GM12878 (cell line): ENCODE results near the gene GAMT. TPM values are rescaled to one million over a fixed set of nuclear protein-coding genes. Genes with fewer than 3 reads are reported as not detected.
A peak's percentile ranks its signal among the peaks of the same experiment; 100 is the strongest.

Source experiments
- BCL11A ChIP-seq: IDR thresholded peaks from 2 replicates; pipeline ENCODE4 v1.6.1; 2011; ENCODE audit warnings: low read depth, low read length
- BCLAF1 ChIP-seq: fragments of 450-650 bp; IDR thresholded peaks from 2 replicates; pipeline ENCODE4 v1.6.1; 2017; ENCODE audit warnings: antibody characterized with exemption, mild to moderate bottlenecking, moderate library complexity
- BHLHE40 ChIP-seq, 2 experiments: fragments of 450-650 bp in 1 of 2; IDR thresholded peaks; 2 replicates each; pipeline ENCODE4 v1.6.1; 2011 to 2017; ENCODE audit warnings: low read depth in 2 of 2, borderline replicate concordance in 1 of 2, improper control_type of control experiment in 1 of 2, low read length in 1 of 2, mild to moderate bottlenecking in 1 of 2
- BRCA1 ChIP-seq: IDR thresholded peaks from 2 replicates; pipeline ENCODE4 v1.6.1; 2011; ENCODE audit warnings: low read depth, low read length, improper control_type of control experiment
- CBFB ChIP-seq: IDR thresholded peaks from 2 replicates; pipeline ENCODE4 v1.6.1; 2016; ENCODE audit warnings: antibody characterized with exemption, low read depth
- CTCF ChIP-seq, 3 experiments: IDR thresholded peaks in 2 of 3; conservative IDR thresholded peaks in 1 of 3; 2 replicates each; pipeline ENCODE4 v1.5.1; 2011; ENCODE audit warnings: low read depth in 3 of 3, low read length in 3 of 3, mild to moderate bottlenecking in 3 of 3, control low read depth in 2 of 3, moderate library complexity in 2 of 3, inconsistent platforms in 1 of 3, mixed read lengths in 1 of 3; ENCODE audit not compliant: control insufficient read depth in 2 of 3, insufficient read depth in 1 of 3; ENCODE audit errors: extremely low read depth in 1 of 3
- EP300 ChIP-seq, 2 experiments: fragments of 150-350 bp in 1 of 2; IDR thresholded peaks; 2 replicates each; pipeline ENCODE4 v1.6.1; 2011 to 2012; ENCODE audit warnings: low read depth in 2 of 2, low read length in 2 of 2, borderline replicate concordance in 1 of 2, improper control_type of control experiment in 1 of 2, inconsistent platforms in 1 of 2; ENCODE audit not compliant: control insufficient read depth in 1 of 2
- EZH2 ChIP-seq: IDR thresholded peaks from 2 replicates; pipeline ENCODE4 v1.6.1; 2012; ENCODE audit warnings: low read depth, mild to moderate bottlenecking, control low read depth, inconsistent platforms, low read length, borderline replicate concordance; ENCODE audit not compliant: control insufficient read depth
- GATAD2B ChIP-seq: fragments of 450-650 bp; conservative IDR thresholded peaks from 2 replicates; pipeline ENCODE4 v1.6.1; 2017; ENCODE audit warnings: low read depth, mild to moderate bottlenecking, moderate library complexity
- HCFC1 ChIP-seq: fragments of 150-350 bp; IDR thresholded peaks from 2 replicates; pipeline ENCODE4 v1.6.1; 2014; ENCODE audit warnings: low read length
- MXI1 ChIP-seq: fragments of 150-350 bp; IDR thresholded peaks from 2 replicates; pipeline ENCODE4 v1.6.1; 2011; ENCODE audit warnings: low read depth, mild to moderate bottlenecking, inconsistent platforms, low read length, improper control_type of control experiment
- NKRF ChIP-seq: fragments of 450-650 bp; conservative IDR thresholded peaks from 2 replicates; pipeline ENCODE4 v1.6.1; 2017; ENCODE audit warnings: mild to moderate bottlenecking, moderate library complexity
- NR2C1 ChIP-seq: fragments of 450-650 bp; IDR thresholded peaks from 2 replicates; pipeline ENCODE4 v1.6.1; 2017; ENCODE audit warnings: antibody characterized with exemption, mild to moderate bottlenecking, moderate library complexity
- PAX8 ChIP-seq: fragments of 450-650 bp; IDR thresholded peaks from 2 replicates; pipeline ENCODE4 v1.6.1; 2017; ENCODE audit warnings: mild to moderate bottlenecking, moderate library complexity
- POU2F2 ChIP-seq: IDR thresholded peaks from 3 replicates; pipeline ENCODE4 v1.6.1; 2011; ENCODE audit warnings: low read depth, mild to moderate bottlenecking, low read length, borderline replicate concordance
- RAD51 ChIP-seq: fragments of 450-650 bp; IDR thresholded peaks from 2 replicates; pipeline ENCODE4 v1.6.1; 2016; ENCODE audit warnings: moderate library complexity, mild to moderate bottlenecking, inconsistent platforms
- RCOR1 ChIP-seq: conservative IDR thresholded peaks from 2 replicates; pipeline ENCODE4 v1.6.1; 2012; ENCODE audit warnings: low read depth, low read length, improper control_type of control experiment
- SMARCA5 ChIP-seq: fragments of 450-650 bp; IDR thresholded peaks from 2 replicates; pipeline ENCODE4 v1.6.1; 2017; ENCODE audit warnings: mild to moderate bottlenecking
- SP1 ChIP-seq: IDR thresholded peaks from one replicate; pipeline ENCODE4 v1.6.1; 2011; ENCODE audit warnings: low read depth, low read length
- STAT1 ChIP-seq: fragments of 450-650 bp; conservative IDR thresholded peaks from 2 replicates; pipeline ENCODE4 v1.6.1; 2014; ENCODE audit warnings: antibody characterized with exemption, mild to moderate bottlenecking
- TBL1XR1 ChIP-seq: IDR thresholded peaks from 2 replicates; pipeline ENCODE4 v1.6.1; 2012; ENCODE audit warnings: low read depth, low read length, improper control_type of control experiment
- TCF12 ChIP-seq: IDR thresholded peaks from 2 replicates; pipeline ENCODE4 v1.6.1; 2011; ENCODE audit warnings: low read depth, mild to moderate bottlenecking, low read length
- YBX1 ChIP-seq: fragments of 450-650 bp; IDR thresholded peaks from 2 replicates; pipeline ENCODE4 v1.6.1; 2016; ENCODE audit warnings: antibody characterized with exemption
- polyA plus RNA-seq, 11 experiments: library from polyadenylated mRNA; depleted of rRNA in 4 of 11; unstranded in 6 of 11; stranded (reverse) in 5 of 11; fragments of >200 nt; fragmentation: Nextera tagmentation in 4 of 11; fragmentation: Illumina TruSeq in 1 of 11; extraction: Ambion mirVana in 4 of 11; extraction: Trizol in 1 of 11; gene quantifications; 1 replicate in 1 of 11; 2 replicates in 10 of 11; pipeline versions ENCODE4 v1.2.1 to v1.2.3, GENCODE V29; 2011 to 2016; ENCODE audit warnings: inconsistent platforms in 2 of 11, missing spikeins in 2 of 11, low read depth in 1 of 11
- total RNA-seq, 4 experiments: library from RNA; depleted of rRNA in 3 of 4; stranded (reverse); fragments of >200 nt in 3 of 4; fragmentation: Illumina TruSeq in 1 of 4; extraction: Trizol in 1 of 4; gene quantifications; 2 replicates each; pipeline versions ENCODE4 v1.2.1 to v1.2.3, GENCODE V29; 2013 to 2021

The GAMT gene
- total and polyA plus RNA-seq, 10 of the 15 experiments (the other 5 are each of a cell fraction or from before 2014, with no cell fraction given): 1.6 to 131 (median 38.8) TPM

- 0 out of 2 replicates have a peak, but pooled peaks have one; percentile 16 for TF ChIP-seq BCLAF1
- TF ChIP-seq SP1: peak; percentile 81
- TF ChIP-seq BRCA1: peak; percentile 89
- TF ChIP-seq GATAD2B: peak; percentile 90
- TF ChIP-seq HCFC1: peak; percentile 71
- no peak for TF ChIP-seq PAX8
- TF ChIP-seq STAT1: 0 out of 2 replicates have a peak, but pooled peaks have one; percentile 62
- peak; percentile 78 to 81; a peak in 3 of 4 replicates for TF ChIP-seq BHLHE40 (IDR thresholded peaks at IDR 0.05; ENCODE audit: borderline replicate concordance in 1 of 2, low read depth in 2 of 2, low read length in 1 of 2)
- TF ChIP-seq NKRF: peak; percentile 93
- no peak for TF ChIP-seq TBL1XR1
- TF ChIP-seq POU2F2: peak; percentile 93
- TF ChIP-seq EP300 (IDR thresholded peaks at IDR 0.05; ENCODE audit: borderline replicate concordance in 1 of 2, control insufficient read depth in 1 of 2, low read depth in 2 of 2, low read length in 2 of 2): peak in 1 of 2 experiments; percentile 50; a peak in 1 of 4 replicates
- peak; percentile 96 for TF ChIP-seq MXI1
- TF ChIP-seq RCOR1: peak; percentile 96; the same call in 1 of the 2 replicates
- peak; percentile 46; the same call in 1 of the 2 replicates for TF ChIP-seq TCF12
- no peak for TF ChIP-seq BCL11A
- TF ChIP-seq CBFB: peak; percentile 93
- no peak for TF ChIP-seq NR2C1
- no peak for TF ChIP-seq YBX1
- peak; percentile 97 to 99 (median 97); a peak in 5 of 6 replicates for TF ChIP-seq CTCF (IDR thresholded peaks at IDR 0.05 in 2 of 3, conservative IDR thresholded peaks at IDR 0.05 in 1 of 3; ENCODE audit: control insufficient read depth in 2 of 3, extremely low read depth in 1 of 3, insufficient read depth in 1 of 3, low read depth in 3 of 3, low read length in 3 of 3)
- TF ChIP-seq SMARCA5: peak; percentile 77; the same call in 1 of the 2 replicates
- no peak for TF ChIP-seq RAD51
- TF ChIP-seq EZH2: no peak
These were observed 36.9 kb upstream of the GAMT start, which contains the start of gene RPS15 (continued) for GRCh38 chr19:1438035-1438932.
